ENCODE data around the gene MAMDC4.
A peak's percentile ranks its signal among the peaks of the same experiment; 100 is the strongest.

The MAMDC4 gene

GRCh38 chr9:136890661-136891060 lies 38.5 kb downstream of the MAMDC4 start:
- H3K4me3 ChIP-seq (ENCODE audit: low read depth, low read length): no peak overlapping the region
- no peak for TF ChIP-seq CTCF (IDR thresholded peaks at IDR 0.05; ENCODE audit: borderline replicate concordance, insufficient read depth, low read depth, low read length)

DNA sequence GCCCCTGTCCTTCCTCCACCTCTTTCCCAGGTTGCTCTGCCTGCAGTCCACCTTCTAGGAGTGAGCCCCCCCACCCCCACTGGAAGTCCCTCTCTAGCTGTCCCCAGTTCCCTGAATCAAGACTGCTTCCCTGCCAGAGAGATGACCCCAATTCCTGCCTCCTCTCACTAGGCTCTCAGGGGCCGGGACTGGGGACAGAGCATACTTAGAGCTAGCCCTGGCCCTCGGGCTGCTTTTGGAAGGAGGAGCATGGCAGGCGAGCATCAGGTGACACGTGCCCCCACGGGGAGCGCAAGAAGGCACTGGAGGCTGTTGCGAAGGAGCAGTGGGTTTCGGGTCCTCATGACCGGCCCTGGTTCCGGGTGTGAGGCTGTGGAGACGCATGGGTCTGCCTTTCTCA lies 43.9 kb downstream of the MAMDC4 start:
- no peak for TF ChIP-seq CTCF (IDR thresholded peaks at IDR 0.05; ENCODE audit: borderline replicate concordance, insufficient read depth, low read depth, low read length)
- H3K4me3 ChIP-seq (ENCODE audit: low read depth, low read length): no peak overlapping the region

GRCh38 chr9:136898483-136899100 lies 46.4 kb downstream of the MAMDC4 start:
- H3K4me3 ChIP-seq (ENCODE audit: low read depth, low read length): no peak overlapping the region
- TF ChIP-seq CTCF (IDR thresholded peaks at IDR 0.05; ENCODE audit: borderline replicate concordance, insufficient read depth, low read depth, low read length): no peak

DNA sequence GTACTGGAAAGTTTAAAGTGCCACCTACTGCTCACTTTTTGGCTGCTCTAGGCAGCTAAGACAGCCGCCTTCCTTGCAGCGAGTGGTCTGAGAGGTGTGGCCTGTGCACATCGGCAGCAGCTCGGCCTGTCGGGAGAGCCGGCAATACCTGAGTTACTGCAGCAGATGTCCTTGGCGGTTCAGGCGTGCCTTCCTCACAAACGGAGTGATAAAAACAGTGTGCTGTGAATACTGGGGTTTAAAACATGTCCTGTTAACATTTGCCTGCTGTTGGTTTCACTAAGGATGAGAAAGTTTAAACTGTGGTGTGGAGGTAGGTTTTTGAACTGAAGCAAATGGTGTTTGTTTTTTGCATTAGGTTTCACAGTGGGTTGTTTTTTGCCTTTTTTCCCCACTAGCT lies 47.0 kb downstream of the MAMDC4 start:
- TF ChIP-seq CTCF (IDR thresholded peaks at IDR 0.05; ENCODE audit: borderline replicate concordance, insufficient read depth, low read depth, low read length): peak; percentile 13; the same call in 1 of the 2 replicates
- H3K4me3 ChIP-seq (ENCODE audit: low read depth, low read length): no peak overlapping the region

DNA sequence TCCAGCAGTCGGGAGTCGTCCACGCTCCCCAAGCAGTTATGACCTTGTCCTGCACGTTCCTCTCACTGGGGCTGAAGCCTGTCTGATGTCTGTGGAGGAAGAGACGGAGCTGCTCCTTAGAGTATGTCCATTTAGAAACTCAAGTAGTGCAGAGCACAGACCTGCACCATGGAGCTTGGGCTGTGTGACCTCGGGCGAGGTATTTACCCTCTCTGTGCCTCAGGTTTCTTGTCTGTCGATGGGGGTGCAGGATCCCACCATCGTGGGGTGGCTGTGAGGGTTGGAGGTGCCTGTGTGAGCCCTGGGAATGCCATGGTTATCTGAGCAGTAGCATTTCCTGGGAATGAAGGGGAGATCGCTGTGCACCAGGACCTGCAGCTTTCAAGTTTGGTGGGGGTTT lies 48.4 kb downstream of the MAMDC4 start:
- TF ChIP-seq CTCF (IDR thresholded peaks at IDR 0.05; ENCODE audit: borderline replicate concordance, insufficient read depth, low read depth, low read length): no peak
- H3K4me3 ChIP-seq (ENCODE audit: low read depth, low read length): no peak overlapping the region

DNA sequence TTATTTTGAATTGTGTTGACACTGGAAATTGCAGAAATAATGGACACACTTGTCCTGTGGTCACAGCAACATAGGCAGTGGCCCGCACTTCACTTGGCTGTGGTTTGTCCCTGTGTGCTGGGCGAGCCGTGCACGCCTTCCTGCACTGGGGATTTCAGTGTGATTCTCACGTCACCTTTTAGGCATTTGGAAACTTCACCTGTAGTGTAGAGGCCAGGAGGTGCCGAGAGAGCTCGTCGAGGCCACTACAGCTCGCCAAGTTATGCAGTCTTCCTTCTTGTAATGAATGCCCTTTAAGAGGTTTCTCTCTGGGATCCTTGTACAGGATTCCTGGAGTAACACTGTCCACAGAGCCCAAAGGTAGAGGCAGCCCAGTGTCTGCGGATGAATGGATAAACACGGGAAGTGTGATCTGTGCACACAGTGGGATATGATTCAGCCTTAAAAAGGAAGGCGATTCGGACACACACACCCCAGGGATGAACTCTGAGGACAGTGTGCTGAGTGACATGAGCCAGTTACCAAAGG lies 48.9 kb downstream of the MAMDC4 start:
- TF ChIP-seq CTCF (IDR thresholded peaks at IDR 0.05; ENCODE audit: borderline replicate concordance, insufficient read depth, low read depth, low read length): no peak

DNA sequence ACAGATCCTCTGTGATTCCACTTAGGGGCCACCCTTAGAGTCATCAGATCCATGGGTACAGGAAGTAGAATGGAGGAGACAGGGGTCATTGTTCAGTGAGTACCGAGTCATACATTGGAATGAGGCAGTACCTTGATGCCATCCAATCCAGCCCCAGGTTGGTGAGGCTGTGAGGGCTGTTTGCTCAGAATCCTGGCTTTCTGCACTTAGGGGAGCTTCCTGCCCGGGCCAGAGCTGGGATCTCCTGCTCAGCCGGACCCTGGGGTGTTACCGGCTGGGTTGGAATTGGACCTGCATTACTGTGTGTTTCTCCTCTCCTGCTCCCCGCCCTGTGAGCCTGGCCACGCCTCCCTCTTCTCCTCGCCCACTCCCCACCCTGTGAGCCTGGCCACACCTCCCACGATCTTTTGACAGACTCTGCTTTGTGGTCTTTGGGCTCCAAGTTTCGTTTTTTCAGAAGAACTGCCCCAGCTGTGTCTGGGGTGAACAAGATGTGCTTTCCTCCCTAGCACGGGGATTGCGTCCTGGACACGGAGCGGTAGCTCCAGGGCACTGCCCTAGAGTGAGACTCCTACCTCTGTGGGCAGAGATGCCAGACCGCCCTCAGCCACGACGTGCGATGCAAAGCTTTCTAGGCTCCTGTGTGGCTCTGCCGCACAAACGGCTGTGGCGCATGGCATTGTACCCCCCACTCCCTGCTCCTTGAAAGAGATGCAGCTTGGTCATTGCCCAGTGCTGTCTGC lies 49.5 kb downstream of the MAMDC4 start:
- H3K4me3 ChIP-seq (ENCODE audit: low read depth, low read length): peak overlapping the region; percentile 0
- no peak for TF ChIP-seq CTCF (IDR thresholded peaks at IDR 0.05; ENCODE audit: borderline replicate concordance, insufficient read depth, low read depth, low read length)

More for the DNA sequence above, 48.9 kb downstream of the MAMDC4 start:
- no peak overlapping the region for H3K4me3 ChIP-seq (ENCODE audit: low read depth, low read length)
